MM.1S (cell line): ENCODE results near the gene APBB1.
A peak's percentile ranks its signal among the peaks of the same experiment; 100 is the strongest.

ENCODE experiments used
- DNase-seq: peaks from one replicate; pipeline ENCODE4 v3.0.0-alpha.2; 2015
- H2AFZ ChIP-seq: fragments of 300-600 bp; sonication (generic); 2 replicates; pipeline ENCODE4 v1.6.0; 2016; ENCODE audit warnings: antibody characterized with exemption, low read length
- H3F3A ChIP-seq: fragments of 300-600 bp; sonication (generic); 2 replicates; pipeline ENCODE4 v1.6.1; 2016; ENCODE audit warnings: mild to moderate bottlenecking, antibody characterized with exemption, low read length, moderate library complexity, mixed read lengths; ENCODE audit not compliant: insufficient read depth
- H3K27ac ChIP-seq: fragments of 300-600 bp; sonication (generic); 2 replicates; pipeline ENCODE4 v1.5.1; 2016; ENCODE audit warnings: mild to moderate bottlenecking, low read length
- H3K27me3 ChIP-seq: fragments of 300-600 bp; sonication (generic); replicated peaks from 2 replicates; pipeline ENCODE4 v1.6.0; 2016; ENCODE audit warnings: low read length; ENCODE audit not compliant: insufficient read depth
- H3K36me3 ChIP-seq: fragments of 300-600 bp; sonication (generic); replicated peaks from 2 replicates; pipeline ENCODE4 v1.6.1; 2016; ENCODE audit warnings: mild to moderate bottlenecking, low read length, mixed read lengths; ENCODE audit not compliant: insufficient read depth
- H3K4me1 ChIP-seq: fragments of 300-600 bp; sonication (generic); 2 replicates; pipeline ENCODE4 v1.6.1; 2016; ENCODE audit warnings: low read length, mixed read lengths
- H3K4me2 ChIP-seq: fragments of 300-600 bp; sonication (generic); 2 replicates; pipeline ENCODE4 v1.6.0; 2016; ENCODE audit warnings: low read depth, low read length
- H3K4me3 ChIP-seq: fragments of 300-600 bp; sonication (generic); 2 replicates; pipeline ENCODE4 v1.5.1; 2016; ENCODE audit warnings: low read length, mixed read lengths
- H3K79me2 ChIP-seq: fragments of 300-600 bp; sonication (generic); 2 replicates; pipeline ENCODE4 v1.6.1; 2016; ENCODE audit warnings: mixed run types, low read length, mixed read lengths
- H3K9ac ChIP-seq: fragments of 300-600 bp; sonication (generic); 2 replicates; pipeline ENCODE4 v1.6.1; 2016; ENCODE audit warnings: low read length, mixed read lengths
- H3K9me2 ChIP-seq: fragments of 300-600 bp; sonication (generic); replicated peaks from 2 replicates; pipeline ENCODE4 v1.6.1; 2016; ENCODE audit warnings: mild to moderate bottlenecking, low read length, mixed read lengths; ENCODE audit not compliant: insufficient read depth
- H3K9me3 ChIP-seq: fragments of 300-600 bp; sonication (generic); replicated peaks from 2 replicates; pipeline ENCODE4 v1.6.1; 2016; ENCODE audit warnings: mild to moderate bottlenecking, low read length, mixed read lengths; ENCODE audit not compliant: insufficient read depth
- H4K20me1 ChIP-seq: fragments of 300-600 bp; sonication (generic); 2 replicates; pipeline ENCODE4 v1.6.1; 2016; ENCODE audit warnings: mild to moderate bottlenecking, low read length, moderate library complexity, mixed read lengths; ENCODE audit not compliant: insufficient read depth
- EZH2 ChIP-seq: fragments of 300-600 bp; sonication (generic); optimal IDR thresholded peaks from 2 replicates; pipeline ENCODE3; 2017; ENCODE audit warnings: low read depth, mild to moderate bottlenecking, antibody characterized with exemption, low read length, mixed read lengths
- EZH2phosphoT487 ChIP-seq: fragments of 300-600 bp; sonication (generic); IDR thresholded peaks from 2 replicates; pipeline ENCODE4 v1.6.1; 2018; ENCODE audit warnings: antibody characterized with exemption, low read length
- TF ChIP-seq, protein P1 (sequence below): fragments of 300-600 bp; sonication (generic); IDR thresholded peaks from 2 replicates; pipeline ENCODE4 v1.5.1; 2016; ENCODE audit warnings: antibody characterized with exemption, low read length, mixed read lengths

APBB1 gene

GRCh38 chr11:6419009-6419631 is at the start of gene APBB1:
APBB1 (minus strand) TSS chr11:6419094; CDS start chr11:6411347, 7,747 bp downstream.
- Histone ChIP-seq H3K9ac (peak within 1 kb of the TSS; percentile 43; the same call in 1 of the 2 replicates), H3K9me3 (no peaks in the 10 kb centered on the region), H3K9me2 (no peaks in the 10 kb centered on the region), H3K4me3 (peak within 1 kb of the TSS; percentile 74), H2AFZ (peak within 1 kb of the TSS; percentile 73), H3K27ac (no peak within 1 kb of the TSS), H3F3A (no peaks in the 10 kb centered on the region), H3K79me2 (no peaks in the 10 kb centered on the region), H3K4me1 (0 out of 2 replicates have a peak, but pooled peaks cover 9% of the 10 kb centered on the region), H3K4me2 (peak within 1 kb of the TSS; percentile 81), H3K36me3 (no peaks in the 10 kb centered on the region), H3K27me3 (peaks cover 19% of the 10 kb centered on the region), H4K20me1 (no peaks in the 10 kb centered on the region)
- peak; percentile 36 for DNase-seq
- TF ChIP-seq EZH2phosphoT487: no peak
- TF ChIP-seq EZH2: no peak
- TF ChIP-seq, protein P1, sequence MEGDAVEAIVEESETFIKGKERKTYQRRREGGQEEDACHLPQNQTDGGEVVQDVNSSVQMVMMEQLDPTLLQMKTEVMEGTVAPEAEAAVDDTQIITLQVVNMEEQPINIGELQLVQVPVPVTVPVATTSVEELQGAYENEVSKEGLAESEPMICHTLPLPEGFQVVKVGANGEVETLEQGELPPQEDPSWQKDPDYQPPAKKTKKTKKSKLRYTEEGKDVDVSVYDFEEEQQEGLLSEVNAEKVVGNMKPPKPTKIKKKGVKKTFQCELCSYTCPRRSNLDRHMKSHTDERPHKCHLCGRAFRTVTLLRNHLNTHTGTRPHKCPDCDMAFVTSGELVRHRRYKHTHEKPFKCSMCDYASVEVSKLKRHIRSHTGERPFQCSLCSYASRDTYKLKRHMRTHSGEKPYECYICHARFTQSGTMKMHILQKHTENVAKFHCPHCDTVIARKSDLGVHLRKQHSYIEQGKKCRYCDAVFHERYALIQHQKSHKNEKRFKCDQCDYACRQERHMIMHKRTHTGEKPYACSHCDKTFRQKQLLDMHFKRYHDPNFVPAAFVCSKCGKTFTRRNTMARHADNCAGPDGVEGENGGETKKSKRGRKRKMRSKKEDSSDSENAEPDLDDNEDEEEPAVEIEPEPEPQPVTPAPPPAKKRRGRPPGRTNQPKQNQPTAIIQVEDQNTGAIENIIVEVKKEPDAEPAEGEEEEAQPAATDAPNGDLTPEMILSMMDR: 0 out of 2 replicates have a peak, but pooled peaks have one; percentile 4

- no peaks in the 10 kb centered on the region for H3K79me2 ChIP-seq
- no peaks in the 10 kb centered on the region for H3K36me3 ChIP-seq
- no peak overlapping the region for H2AFZ ChIP-seq
- H3K4me3 ChIP-seq: no peak overlapping the region
- H3K9me3 ChIP-seq: no peaks in the 10 kb centered on the region
- TF ChIP-seq EZH2 (no peak), EZH2phosphoT487 (no peak)
- TF ChIP-seq, protein P1: no peak
- no peak overlapping the region for H3K4me2 ChIP-seq
- no peaks in the 10 kb centered on the region for H3K27me3 ChIP-seq
- no peaks in the 10 kb centered on the region for H3K9me2 ChIP-seq
- no peaks in the 10 kb centered on the region for H4K20me1 ChIP-seq
- H3K9ac ChIP-seq: no peak overlapping the region
- H3K4me1 ChIP-seq: 0 out of 2 replicates have a peak, but pooled peaks cover 5% of the 10 kb centered on the region
- no peak for DNase-seq
- H3K27ac ChIP-seq: no peak overlapping the region
- no peaks in the 10 kb centered on the region for H3F3A ChIP-seq
These were observed 40.2 kb upstream of the APBB1 start for GRCh38 chr11:6459099-6459450.

- DNase-seq: no peak
- Histone ChIP-seq H3K9ac (no peak overlapping the region), H4K20me1 (no peaks in the 10 kb centered on the region), H3K4me1 (0 out of 2 replicates have a peak, but pooled peaks cover 5% of the 10 kb centered on the region), H3K4me2 (no peak overlapping the region), H3K4me3 (no peak overlapping the region), H3K9me3 (no peaks in the 10 kb centered on the region), H3K36me3 (no peaks in the 10 kb centered on the region), H3K27me3 (no peaks in the 10 kb centered on the region), H3F3A (no peaks in the 10 kb centered on the region), H3K9me2 (no peaks in the 10 kb centered on the region), H3K27ac (no peak overlapping the region), H3K79me2 (no peaks in the 10 kb centered on the region), H2AFZ (no peak overlapping the region)
- TF ChIP-seq, protein P1: no peak
- TF ChIP-seq EZH2phosphoT487 (no peak), EZH2 (no peak)
These were observed 39.6 kb upstream of the APBB1 start for GRCh38 chr11:6458352-6459098.
